ENCODE data around the gene SLC17A2. TPM values are rescaled to one million over a fixed set of nuclear protein-coding genes. Genes with fewer than 3 reads are reported as not detected.

The SLC17A2 gene
- total RNA-seq, 1 donor from 2014 or later = not detected

DNA sequence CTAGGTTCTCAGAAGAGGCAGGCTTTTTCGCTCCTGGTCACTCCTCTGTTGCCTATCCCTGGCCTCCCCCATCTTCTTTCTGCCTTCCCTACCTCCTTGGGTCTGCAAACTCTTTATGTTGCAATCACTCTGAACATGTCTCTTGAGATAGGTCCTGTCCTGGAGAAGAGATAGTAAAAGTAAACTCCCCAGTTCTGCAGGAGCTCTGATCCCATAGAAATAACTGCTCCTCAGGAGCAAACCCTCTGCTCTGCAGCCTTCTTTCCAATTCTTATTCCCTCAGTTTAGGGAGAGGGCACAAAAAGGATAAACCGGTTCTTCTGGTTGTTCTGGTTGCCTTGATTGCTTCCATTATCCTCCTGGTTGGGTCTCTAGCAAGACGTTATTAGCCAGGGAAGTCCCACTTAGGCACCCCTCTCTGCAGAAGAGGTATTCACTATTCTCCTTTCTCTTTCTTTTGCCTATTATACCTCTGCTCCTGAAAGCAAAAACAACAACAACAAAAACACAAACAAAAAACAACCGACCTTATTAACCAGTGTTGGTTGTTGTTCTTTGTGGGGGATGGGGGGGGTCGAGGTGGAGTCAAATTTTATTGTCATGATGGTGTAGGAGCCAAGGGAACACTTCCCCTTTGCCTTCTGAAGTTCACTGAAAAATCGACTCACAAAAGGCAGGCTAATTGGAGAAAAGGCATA is 33.1 kb upstream of the SLC17A2 start:
- Histone ChIP-seq H3K27me3 (ENCODE audit: control insufficient read depth in 3 of 3, insufficient read depth in 3 of 3, low read length in 3 of 3) (no peaks in the 10 kb centered on the region), H3K9ac (ENCODE audit: low read depth in 1 of 3, low read length in 3 of 3) (peak overlapping the region; percentile 55 to 73 (median 66)), H3K27ac (ENCODE audit: low read depth, low read length) (peak overlapping the region; percentile 50), H3K4me1 (ENCODE audit: control insufficient read depth in 3 of 3, insufficient read depth in 3 of 3, low read length in 3 of 3) (peaks cover 26 to 44% (median 35%) of the 10 kb centered on the region in 3 donors), H3K4me3 (ENCODE audit: low read length in 3 of 3) (peak overlapping the region; percentile 68 to 94 (median 72)), H3K36me3 (ENCODE audit: control insufficient read depth in 3 of 3, insufficient read depth in 3 of 3, low read length in 3 of 3) (peaks cover 10 to 28% (median 21%) of the 10 kb centered on the region in 3 donors), H3K9me3 (ENCODE audit: control insufficient read depth in 3 of 3, low read length in 3 of 3) (no peaks in the 10 kb centered on the region)

DNA sequence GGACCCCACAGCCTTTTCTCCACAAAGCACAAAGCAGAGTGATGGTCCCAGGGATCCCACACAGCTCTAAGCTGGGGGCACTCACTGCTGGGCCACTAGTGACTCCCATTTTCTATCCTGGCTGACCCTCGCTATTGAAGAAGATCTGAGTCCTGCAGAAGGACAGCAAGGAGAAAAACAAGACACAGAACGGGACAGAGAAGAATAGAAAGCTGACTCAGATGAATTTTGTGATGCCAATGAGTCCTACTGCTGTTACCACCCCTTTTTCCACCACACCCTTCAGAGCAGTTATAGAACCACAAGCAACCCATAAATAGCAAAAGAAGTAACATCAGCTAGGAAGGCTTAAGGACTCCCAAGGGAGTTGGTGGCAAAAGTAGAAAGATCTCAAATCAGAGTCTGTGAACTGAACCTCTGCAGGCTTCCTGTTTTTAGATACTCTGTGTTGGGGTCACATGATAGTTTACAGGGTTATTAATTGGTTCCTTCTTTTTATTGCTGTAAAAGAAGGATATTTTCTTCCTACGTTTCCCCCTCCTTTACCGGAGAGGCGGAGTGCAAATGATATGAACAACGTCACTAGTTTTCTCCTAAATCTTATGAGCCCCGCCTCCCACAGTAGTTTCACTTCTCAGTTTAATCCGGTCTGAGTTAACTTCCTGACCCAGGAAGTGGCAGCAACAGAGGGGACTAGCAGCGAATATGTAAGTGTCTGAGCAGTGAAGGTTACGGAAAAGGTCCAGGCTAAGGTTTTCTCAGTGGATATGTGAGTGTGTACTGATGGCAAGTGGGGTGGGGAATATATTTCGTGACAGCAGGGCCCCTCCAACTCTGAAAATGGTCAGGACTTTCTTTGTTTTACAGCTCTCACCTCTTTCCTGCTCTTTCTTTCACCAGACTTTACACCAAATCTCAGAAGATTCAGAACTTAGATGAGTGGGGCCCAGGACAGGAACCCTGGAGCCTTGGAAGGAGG is 31.9 kb upstream of the SLC17A2 start, which contains the start of gene TRIM38:
TSS of gene TRIM38 (plus strand) at position 654 of the 979 bp plus-strand sequence. CDS start 3,721 bp downstream, outside the sequence.
- peak within 1 kb of the TSS; percentile 91 for H3K27ac ChIP-seq (ENCODE audit: low read depth, low read length)
- H3K36me3 ChIP-seq (ENCODE audit: control insufficient read depth in 3 of 3, insufficient read depth in 3 of 3, low read length in 3 of 3) = peaks cover 10 to 21% (median 15%) of the 10 kb centered on the region in 3 donors
- peaks cover 21 to 32% (median 30%) of the 10 kb centered on the region in 3 donors for H3K4me1 ChIP-seq (ENCODE audit: control insufficient read depth in 3 of 3, insufficient read depth in 3 of 3, low read length in 3 of 3)
- no peaks in the 10 kb centered on the region for H3K9me3 ChIP-seq (ENCODE audit: control insufficient read depth in 3 of 3, low read length in 3 of 3)
- H3K4me3 ChIP-seq (ENCODE audit: low read length in 3 of 3) = peak within 1 kb of the TSS; percentile 68 to 94 (median 75)
- H3K27me3 ChIP-seq (ENCODE audit: control insufficient read depth in 3 of 3, insufficient read depth in 3 of 3, low read length in 3 of 3) = no peaks in the 10 kb centered on the region
- peak within 1 kb of the TSS; percentile 84 to 92 (median 84) for H3K9ac ChIP-seq (ENCODE audit: low read depth in 1 of 3, low read length in 3 of 3)

DNA sequence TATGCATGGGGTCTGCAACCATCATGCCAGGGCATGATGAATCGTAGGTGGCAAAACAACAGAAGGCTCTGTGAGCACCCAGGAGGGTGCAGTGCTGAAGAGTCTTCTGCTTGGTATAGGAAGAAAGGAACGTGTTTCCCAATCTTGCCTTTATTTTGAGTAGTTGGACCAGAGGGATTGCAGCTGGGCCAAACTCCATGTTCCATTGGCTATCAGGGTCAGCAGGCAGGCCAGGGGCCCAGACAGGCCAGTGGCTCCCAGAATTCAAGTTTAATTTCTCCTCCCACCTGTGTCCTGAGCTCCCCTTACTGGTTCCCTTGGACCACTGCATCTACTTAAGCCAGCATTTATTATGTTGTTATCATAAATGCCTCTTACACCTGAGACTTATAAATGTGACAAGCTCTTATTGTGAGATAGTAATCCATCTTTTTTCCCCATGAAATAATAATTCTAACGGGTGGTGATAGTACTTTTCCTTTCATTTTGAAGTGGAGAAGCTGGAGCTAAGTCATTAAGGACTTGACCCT is 31.2 kb upstream of the SLC17A2 start:
- peak overlapping the region; percentile 68 to 94 (median 75) for H3K4me3 ChIP-seq (ENCODE audit: low read length in 3 of 3)
- peaks cover 7 to 16% (median 9%) of the 10 kb centered on the region in 3 donors for H3K36me3 ChIP-seq (ENCODE audit: control insufficient read depth in 3 of 3, insufficient read depth in 3 of 3, low read length in 3 of 3)
- peak overlapping the region; percentile 91 for H3K27ac ChIP-seq (ENCODE audit: low read depth, low read length)
- H3K9ac ChIP-seq (ENCODE audit: low read depth in 1 of 3, low read length in 3 of 3) = peak overlapping the region; percentile 84 to 92 (median 84)
- no peaks in the 10 kb centered on the region for H3K27me3 ChIP-seq (ENCODE audit: control insufficient read depth in 3 of 3, insufficient read depth in 3 of 3, low read length in 3 of 3)
- no peaks in the 10 kb centered on the region for H3K9me3 ChIP-seq (ENCODE audit: control insufficient read depth in 3 of 3, low read length in 3 of 3)
- peaks cover 21 to 30% (median 26%) of the 10 kb centered on the region in 3 donors for H3K4me1 ChIP-seq (ENCODE audit: control insufficient read depth in 3 of 3, insufficient read depth in 3 of 3, low read length in 3 of 3)

DNA sequence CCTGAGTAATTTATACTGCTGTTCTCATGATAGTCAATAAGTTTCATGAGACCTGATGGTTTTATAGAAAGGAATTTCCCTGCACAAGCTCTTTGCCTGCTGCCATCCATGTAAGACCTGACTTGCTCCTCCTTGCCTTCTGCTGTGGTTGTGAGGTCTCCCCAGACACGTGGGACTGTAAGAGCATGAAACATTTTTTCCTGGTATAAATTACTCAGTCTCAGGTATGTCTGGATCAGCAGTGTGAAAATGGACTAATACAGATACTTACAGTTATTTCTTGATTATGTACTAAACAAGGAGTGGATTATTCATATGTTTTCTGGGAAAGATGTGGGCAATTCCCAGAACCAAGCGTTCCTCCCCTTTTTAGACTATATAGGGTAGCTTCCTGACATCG is 30.2 kb upstream of the SLC17A2 start:
- Histone ChIP-seq H3K36me3 (ENCODE audit: control insufficient read depth in 3 of 3, insufficient read depth in 3 of 3, low read length in 3 of 3) (peaks cover 2 to 7% (median 3%) of the 10 kb centered on the region in 3 donors), H3K9me3 (ENCODE audit: control insufficient read depth in 3 of 3, low read length in 3 of 3) (no peaks in the 10 kb centered on the region), H3K4me1 (ENCODE audit: control insufficient read depth in 3 of 3, insufficient read depth in 3 of 3, low read length in 3 of 3) (peaks cover 18 to 30% (median 21%) of the 10 kb centered on the region in 3 donors), H3K27ac (ENCODE audit: low read depth, low read length) (peak overlapping the region; percentile 46), H3K4me3 (ENCODE audit: low read length in 3 of 3) (no peak overlapping the region), H3K9ac (ENCODE audit: low read depth in 1 of 3, low read length in 3 of 3) (no peak overlapping the region), H3K27me3 (ENCODE audit: control insufficient read depth in 3 of 3, insufficient read depth in 3 of 3, low read length in 3 of 3) (no peaks in the 10 kb centered on the region)

DNA sequence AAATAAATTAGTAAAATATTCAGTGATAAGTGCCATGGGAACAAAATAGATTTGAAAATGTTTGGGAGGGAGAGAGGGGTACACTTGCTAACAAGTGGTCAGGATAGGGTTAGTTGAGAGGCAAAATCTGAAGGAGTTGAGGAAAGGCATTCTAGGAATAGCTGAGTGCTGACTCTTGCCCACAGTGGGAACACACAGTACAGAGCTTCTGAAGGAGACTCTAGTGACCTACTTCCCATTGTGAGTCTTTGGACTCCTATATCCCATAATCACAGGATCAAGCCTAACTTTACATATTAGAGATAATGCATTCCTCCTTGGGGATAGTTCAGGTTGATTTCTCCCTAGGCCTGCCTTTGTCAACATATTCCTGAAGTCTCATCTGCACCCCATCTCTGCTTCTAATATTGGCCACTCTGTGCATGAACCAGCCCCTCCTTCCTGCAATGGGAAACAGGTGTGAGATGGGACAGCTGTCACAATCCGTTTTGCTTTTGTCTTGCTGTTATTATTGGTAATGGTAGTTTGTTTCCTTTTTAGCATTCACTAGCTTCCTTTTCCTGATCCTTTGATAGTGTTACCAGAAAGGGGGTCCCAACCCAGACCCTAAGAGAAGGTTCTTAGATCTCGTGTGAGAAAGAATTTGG is 29.5 kb upstream of the SLC17A2 start:
- H3K4me1 ChIP-seq (ENCODE audit: control insufficient read depth in 3 of 3, insufficient read depth in 3 of 3, low read length in 3 of 3) = peaks cover 18 to 27% (median 21%) of the 10 kb centered on the region in 3 donors
- no peaks in the 10 kb centered on the region for H3K9me3 ChIP-seq (ENCODE audit: control insufficient read depth in 3 of 3, low read length in 3 of 3)
- peak overlapping the region in 1 of 3 donors; percentile 36 for H3K4me3 ChIP-seq (ENCODE audit: low read length in 3 of 3)
- H3K36me3 ChIP-seq (ENCODE audit: control insufficient read depth in 3 of 3, insufficient read depth in 3 of 3, low read length in 3 of 3) = peaks cover 0 to 6% (median 2%) of the 10 kb centered on the region in 3 donors
- H3K27ac ChIP-seq (ENCODE audit: low read depth, low read length) = peak overlapping the region; percentile 46
- peak overlapping the region in 1 of 3 donors; percentile 41 for H3K9ac ChIP-seq (ENCODE audit: low read depth in 1 of 3, low read length in 3 of 3)
- H3K27me3 ChIP-seq (ENCODE audit: control insufficient read depth in 3 of 3, insufficient read depth in 3 of 3, low read length in 3 of 3) = no peaks in the 10 kb centered on the region

DNA sequence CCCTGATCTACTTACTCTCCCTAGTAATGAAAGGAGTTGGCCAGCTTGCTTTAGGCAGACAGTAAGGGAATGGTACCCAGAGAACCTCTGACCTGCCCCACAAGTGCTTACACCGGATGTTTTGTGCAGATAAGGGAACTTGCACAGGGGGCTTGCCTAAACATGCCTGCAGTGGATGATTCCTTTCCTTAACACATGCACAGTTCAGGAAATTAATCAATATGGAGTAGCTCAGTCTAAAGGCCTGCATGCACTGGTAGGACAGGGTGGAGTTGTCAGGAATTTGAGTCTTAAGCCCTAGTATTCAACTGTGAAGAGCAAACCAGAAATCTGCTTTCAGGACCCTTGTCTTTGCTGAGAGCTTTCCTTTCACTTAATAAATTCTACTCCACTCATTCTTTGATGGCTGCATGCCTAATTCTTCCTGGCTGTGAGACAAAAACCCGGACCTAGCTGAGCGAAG is 28.2 kb upstream of the SLC17A2 start:
- Histone ChIP-seq H3K36me3 (ENCODE audit: control insufficient read depth in 3 of 3, insufficient read depth in 3 of 3, low read length in 3 of 3) (no peaks in the 10 kb centered on the region), H3K4me1 (ENCODE audit: control insufficient read depth in 3 of 3, insufficient read depth in 3 of 3, low read length in 3 of 3) (peaks cover 17 to 18% (median 18%) of the 10 kb centered on the region in 3 donors), H3K27ac (ENCODE audit: low read depth, low read length) (no peak overlapping the region), H3K4me3 (ENCODE audit: low read length in 3 of 3) (peak overlapping the region in 1 of 3 donors; percentile 7), H3K9ac (ENCODE audit: low read depth in 1 of 3, low read length in 3 of 3) (no peak overlapping the region), H3K9me3 (ENCODE audit: control insufficient read depth in 3 of 3, low read length in 3 of 3) (no peaks in the 10 kb centered on the region), H3K27me3 (ENCODE audit: control insufficient read depth in 3 of 3, insufficient read depth in 3 of 3, low read length in 3 of 3) (no peaks in the 10 kb centered on the region)

DNA sequence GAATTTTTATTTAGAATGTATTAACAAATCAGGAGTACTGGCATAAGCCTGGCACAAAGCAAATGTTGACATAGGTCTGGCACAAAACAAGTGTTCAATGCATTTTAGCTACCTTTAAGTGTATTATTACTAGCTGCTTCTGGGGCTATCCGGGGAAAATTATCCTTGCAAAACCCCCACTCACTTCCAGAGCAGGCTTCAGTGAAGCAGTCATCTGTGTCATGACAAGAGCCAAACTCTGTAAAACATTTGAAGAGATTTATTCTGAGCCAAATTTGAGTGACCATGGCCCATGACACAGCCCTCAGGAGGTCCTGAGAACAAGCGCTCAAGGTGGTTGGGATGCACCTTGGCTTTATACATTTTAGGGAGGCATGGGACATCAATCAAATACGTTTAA is 25.7 kb upstream of the SLC17A2 start:
- Histone ChIP-seq H3K27ac (ENCODE audit: low read depth, low read length) (no peak overlapping the region), H3K4me1 (ENCODE audit: control insufficient read depth in 3 of 3, insufficient read depth in 3 of 3, low read length in 3 of 3) (peaks cover 0 to 6% (median 5%) of the 10 kb centered on the region in 3 donors), H3K36me3 (ENCODE audit: control insufficient read depth in 3 of 3, insufficient read depth in 3 of 3, low read length in 3 of 3) (no peaks in the 10 kb centered on the region), H3K27me3 (ENCODE audit: control insufficient read depth in 3 of 3, insufficient read depth in 3 of 3, low read length in 3 of 3) (no peaks in the 10 kb centered on the region), H3K9me3 (ENCODE audit: control insufficient read depth in 3 of 3, low read length in 3 of 3) (no peaks in the 10 kb centered on the region), H3K4me3 (ENCODE audit: low read length in 3 of 3) (no peak overlapping the region), H3K9ac (ENCODE audit: low read depth in 1 of 3, low read length in 3 of 3) (no peak overlapping the region)

DNA sequence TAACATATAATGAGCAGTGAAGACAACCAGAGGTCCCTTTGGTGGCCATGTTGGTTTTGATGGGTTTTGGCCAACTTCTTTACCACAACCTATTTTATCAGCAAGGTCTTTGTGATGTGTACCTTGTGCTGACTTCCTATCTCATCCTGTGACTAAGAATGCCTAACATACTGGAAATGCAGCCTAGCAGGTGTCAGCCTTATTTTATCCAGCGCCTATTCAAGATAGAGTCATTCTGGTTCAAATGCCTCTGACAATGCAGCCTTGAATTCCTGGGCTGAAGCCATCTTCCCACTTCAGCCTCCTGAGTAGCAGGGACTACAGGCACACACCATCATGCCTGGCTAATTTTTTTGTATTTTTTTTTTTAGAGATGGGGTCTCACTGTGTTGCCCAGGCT is 24.3 kb upstream of the SLC17A2 start:
- Histone ChIP-seq H3K9me3 (ENCODE audit: control insufficient read depth in 3 of 3, low read length in 3 of 3) (no peaks in the 10 kb centered on the region), H3K27me3 (ENCODE audit: control insufficient read depth in 3 of 3, insufficient read depth in 3 of 3, low read length in 3 of 3) (no peaks in the 10 kb centered on the region), H3K27ac (ENCODE audit: low read depth, low read length) (no peak overlapping the region), H3K4me1 (ENCODE audit: control insufficient read depth in 3 of 3, insufficient read depth in 3 of 3, low read length in 3 of 3) (peaks cover 0 to 4% (median 3%) of the 10 kb centered on the region in 3 donors), H3K4me3 (ENCODE audit: low read length in 3 of 3) (no peak overlapping the region), H3K36me3 (ENCODE audit: control insufficient read depth in 3 of 3, insufficient read depth in 3 of 3, low read length in 3 of 3) (no peaks in the 10 kb centered on the region), H3K9ac (ENCODE audit: low read depth in 1 of 3, low read length in 3 of 3) (no peak overlapping the region)

DNA sequence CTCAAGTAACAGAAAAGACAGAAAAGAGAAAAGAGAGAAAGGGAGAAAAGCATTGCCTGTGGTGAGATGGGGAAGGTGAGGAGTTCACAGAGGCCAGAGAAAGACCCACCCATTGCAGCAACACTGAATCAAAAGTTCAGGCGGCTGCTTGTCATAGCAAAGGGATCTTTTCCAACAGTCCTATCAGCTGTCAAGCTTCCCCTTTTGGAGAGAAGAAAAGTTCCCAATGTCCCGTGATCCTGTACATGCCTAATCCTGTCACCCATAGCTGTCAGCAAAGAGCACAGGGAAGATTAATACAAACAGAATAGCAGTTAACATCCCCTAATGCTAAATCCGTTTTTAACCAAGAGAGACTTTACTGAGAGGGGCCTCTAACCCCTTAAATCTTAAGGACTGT is 23.2 kb upstream of the SLC17A2 start:
- Histone ChIP-seq H3K4me3 (ENCODE audit: low read length in 3 of 3) (no peak overlapping the region), H3K27me3 (ENCODE audit: control insufficient read depth in 3 of 3, insufficient read depth in 3 of 3, low read length in 3 of 3) (no peaks in the 10 kb centered on the region), H3K27ac (ENCODE audit: low read depth, low read length) (no peak overlapping the region)

More for the DNA sequence above, 23.2 kb upstream of the SLC17A2 start:
- H3K4me1 ChIP-seq (ENCODE audit: control insufficient read depth in 3 of 3, insufficient read depth in 3 of 3, low read length in 3 of 3) = no peaks in the 10 kb centered on the region
- H3K9me3 ChIP-seq (ENCODE audit: control insufficient read depth in 3 of 3, low read length in 3 of 3) = no peaks in the 10 kb centered on the region
- no peak overlapping the region for H3K9ac ChIP-seq (ENCODE audit: low read depth in 1 of 3, low read length in 3 of 3)
- H3K36me3 ChIP-seq (ENCODE audit: control insufficient read depth in 3 of 3, insufficient read depth in 3 of 3, low read length in 3 of 3) = no peaks in the 10 kb centered on the region

Data from skeletal muscle tissue (tissue), 4 donors.